Small intestine (tissue), 7 donors: Measurements from ENCODE around the gene ATG9B. TPM values are rescaled to one million over a fixed set of nuclear protein-coding genes. Genes with fewer than 3 reads are reported as not detected.
A peak's percentile ranks its signal among the peaks of the same experiment; 100 is the strongest.

ENCODE experiments used
- DNase-seq, 2 donors: peaks; one replicate each; pipeline versions ENCODE4 v3.0.0 to v3.0.0-alpha.2; 2013
- FAIRE-seq: peaks from 2 replicates; lab custom pipeline; 2012; peaks lifted over from hg19 to GRCh38; lab: Jason Lieb, UNC
- H3K27ac ChIP-seq, 3 donors: one replicate each; pipeline ENCODE4 v1.5.1; 2013; ENCODE audit warnings: low read length in 2 of 3, mild to moderate bottlenecking in 2 of 3, control low read depth in 1 of 3, inconsistent platforms in 1 of 3, low read depth in 1 of 3, moderate library complexity in 1 of 3
- H3K27me3 ChIP-seq, 3 donors: one replicate each; pipeline ENCODE4 v1.6.1; 2013; ENCODE audit warnings: low read length in 3 of 3, inconsistent platforms in 1 of 3; ENCODE audit not compliant: control insufficient read depth in 3 of 3, insufficient read depth in 3 of 3
- H3K36me3 ChIP-seq, 3 donors: one replicate each; pipeline ENCODE4 v1.6.1; 2013; ENCODE audit warnings: low read length in 3 of 3, inconsistent platforms in 1 of 3, low read depth in 1 of 3, mild to moderate bottlenecking in 1 of 3, moderate library complexity in 1 of 3; ENCODE audit not compliant: control insufficient read depth in 3 of 3, insufficient read depth in 2 of 3
- H3K4me1 ChIP-seq, 3 donors: one replicate each; pipeline ENCODE4 v1.6.1; 2013; ENCODE audit warnings: low read length in 2 of 3, inconsistent platforms in 1 of 3, low read depth in 1 of 3, mild to moderate bottlenecking in 1 of 3, moderate library complexity in 1 of 3; ENCODE audit not compliant: control insufficient read depth in 3 of 3, insufficient read depth in 2 of 3
- H3K4me3 ChIP-seq, 3 donors: one replicate each; pipeline ENCODE4 v1.5.1; 2013; ENCODE audit warnings: low read length in 3 of 3, control low read depth in 1 of 3, inconsistent platforms in 1 of 3, low read depth in 1 of 3, mild to moderate bottlenecking in 1 of 3, moderate library complexity in 1 of 3
- H3K9me3 ChIP-seq, 2 donors: one replicate each; pipeline ENCODE4 v1.6.1; 2013; ENCODE audit warnings: low read depth in 1 of 2, low read length in 1 of 2; ENCODE audit not compliant: control insufficient read depth in 2 of 2, insufficient read depth in 1 of 2
- WGBS, 3 donors: extraction: QIAGEN DNeasy Blood & Tissue Kit; methylation state at CpG; one replicate each; pipeline ENCODE4 v1.1.7; 2013; 5-methylcytosine and 5-hydroxymethylcytosine counted together
- polyA plus RNA-seq, 4 donors: library from polyadenylated mRNA; stranded (reverse) in 3 of 4; unstranded in 1 of 4; fragments of 200-250 nt in 3 of 4; fragments of 120-200 nt in 1 of 4; gene quantifications; one replicate each; pipeline versions ENCODE4 v1.2.1 to v1.2.3, GENCODE V29; 2013
- donor health status: healthy with polysubstance abuse.
- donor health status: control.
- donor health status: control.
- donor health status: Bipolar disorder and iron deficiency.
- donor health status: healthy.

Gene ATG9B
- polyA plus RNA-seq, 4 donors = 0.22 to 1.6 (median 0.77) TPM

DNA sequence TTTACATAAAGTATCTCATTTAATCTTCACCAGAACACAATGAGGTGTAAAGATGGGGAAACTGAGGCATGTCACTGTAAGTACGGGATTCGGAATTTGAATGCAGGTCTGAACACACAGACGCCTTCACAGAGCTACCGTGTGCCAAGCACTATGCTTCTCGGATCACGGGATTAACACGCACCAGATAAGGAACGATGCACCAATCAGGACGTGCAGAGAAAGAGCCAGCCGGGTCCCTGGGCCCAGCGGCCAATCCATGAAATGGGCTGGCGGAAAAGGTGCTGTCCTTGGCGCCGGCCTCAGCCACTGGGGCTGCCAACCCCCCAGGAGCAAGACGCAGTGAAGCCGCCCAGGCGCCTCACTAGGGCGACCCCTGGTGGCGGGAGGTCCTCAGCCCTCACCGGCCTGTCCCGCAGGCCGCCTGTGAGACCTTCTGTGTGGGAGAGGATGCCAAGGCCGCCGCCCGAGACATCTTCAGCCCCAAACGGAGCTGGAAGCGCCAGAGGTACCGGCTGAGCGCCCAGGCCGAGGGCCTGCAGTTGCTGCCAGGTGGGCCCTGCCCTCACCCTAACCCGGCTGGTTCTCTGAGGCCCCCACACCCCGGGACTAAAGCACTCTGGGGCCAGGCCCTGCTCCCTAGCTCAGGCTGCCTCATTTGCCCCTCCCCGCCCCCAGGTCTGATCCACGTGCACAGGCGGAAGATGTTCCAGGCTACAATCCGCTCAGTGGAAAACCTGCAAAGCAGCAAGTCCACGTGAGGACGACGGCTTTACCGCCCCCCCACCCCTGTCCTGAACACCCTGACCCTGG is 15.6 kb downstream of the ATG9B start:
- 47 to 51% (median 47%) methylated on average over 36 to 40 of the region's 40 CpGs for WGBS, 3 donors
- no peaks in the 10 kb centered on the region for H3K36me3 ChIP-seq
- no peak for FAIRE-seq
- no peaks in the 10 kb centered on the region for H3K27me3 ChIP-seq
- H3K4me1 ChIP-seq = peaks cover 3 to 32% (median 7%) of the 10 kb centered on the region in 3 donors
- peak; percentile 53 to 76 for DNase-seq
- peak overlapping the region in 2 of 3 donors; percentile 9 to 18 for H3K4me3 ChIP-seq
- no peaks in the 10 kb centered on the region for H3K9me3 ChIP-seq
- H3K27ac ChIP-seq = peak overlapping the region in 1 of 3 donors; percentile 37

GRCh38 chr7:151008143-151008510 is 16.2 kb downstream of the ATG9B start:
- H3K36me3 ChIP-seq = no peaks in the 10 kb centered on the region
- WGBS, 3 donors = 25 to 38% (median 36%) methylated on average over 11 of the region's 11 CpGs
- peak overlapping the region in 1 of 3 donors; percentile 37 for H3K27ac ChIP-seq
- FAIRE-seq = no peak
- H3K27me3 ChIP-seq = no peaks in the 10 kb centered on the region
- no peak for DNase-seq
- H3K4me1 ChIP-seq = peaks cover 3 to 29% (median 3%) of the 10 kb centered on the region in 3 donors
- peak overlapping the region in 2 of 3 donors; percentile 9 to 18 for H3K4me3 ChIP-seq
- no peaks in the 10 kb centered on the region for H3K9me3 ChIP-seq

- FAIRE-seq (no peak), DNase-seq (no peak)
- H3K4me1 ChIP-seq = peaks cover 0 to 22% (median 2%) of the 10 kb centered on the region in 3 donors
Observed at GRCh38 chr7:151007469-151007898, 16.8 kb downstream of the ATG9B start.

GRCh38 chr7:151006590-151007300 is 17.5 kb downstream of the ATG9B start:
- H3K27ac ChIP-seq = no peak overlapping the region
- no peaks in the 10 kb centered on the region for H3K9me3 ChIP-seq
- H3K4me3 ChIP-seq = no peak overlapping the region
- 78 to 83% (median 83%) methylated on average over 22 to 23 of the region's 23 CpGs for WGBS, 3 donors
- DNase-seq (no peak), FAIRE-seq (no peak)
- no peaks in the 10 kb centered on the region for H3K36me3 ChIP-seq
- H3K27me3 ChIP-seq = no peaks in the 10 kb centered on the region
- H3K4me1 ChIP-seq = peaks cover 0 to 18% (median 2%) of the 10 kb centered on the region in 3 donors

More at GRCh38 chr7:151007469-151007898, 16.8 kb downstream of the ATG9B start:
- Histone ChIP-seq H3K9me3 (no peaks in the 10 kb centered on the region), H3K36me3 (no peaks in the 10 kb centered on the region), H3K27me3 (no peaks in the 10 kb centered on the region), H3K27ac (no peak overlapping the region), H3K4me3 (no peak overlapping the region)
- 61 to 82% (median 71%) methylated on average over 7 of the region's 7 CpGs for WGBS, 3 donors

DNA sequence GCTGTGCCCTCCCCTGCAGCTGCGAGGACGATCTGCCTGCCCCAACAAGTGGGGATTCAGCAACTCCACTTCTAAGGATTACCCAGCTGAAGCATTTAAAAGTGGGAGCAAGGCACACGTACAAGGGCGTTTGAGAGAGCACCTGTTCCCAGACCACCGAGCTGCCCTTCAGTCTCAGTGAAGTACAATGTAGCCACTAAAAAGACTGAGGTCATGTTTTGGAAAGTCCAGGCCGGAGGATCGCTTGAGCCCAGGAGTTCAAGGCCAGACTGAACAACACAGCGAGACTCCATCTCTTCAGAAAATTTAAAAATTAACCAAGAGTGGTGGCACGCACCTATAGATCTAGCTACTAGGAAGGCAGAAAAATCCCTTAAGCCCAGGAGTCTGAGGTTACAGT is 18.7 kb downstream of the ATG9B start:
- H3K4me3 ChIP-seq = no peak overlapping the region
- DNase-seq (no peak), FAIRE-seq (no peak)
- H3K36me3 ChIP-seq = peaks cover 0 to 2% (median 0%) of the 10 kb centered on the region in 3 donors
- H3K4me1 ChIP-seq = peaks cover 0 to 11% (median 2%) of the 10 kb centered on the region in 3 donors
- no peaks in the 10 kb centered on the region for H3K27me3 ChIP-seq
- WGBS, 3 donors = 60 to 78% (median 70%) methylated on average over 9 of the region's 9 CpGs
- no peak overlapping the region for H3K27ac ChIP-seq
- H3K9me3 ChIP-seq = no peaks in the 10 kb centered on the region

GRCh38 chr7:151003572-151003971 is 20.7 kb downstream of the ATG9B start:
- WGBS, 3 donors = 68 to 73% (median 72%) methylated on average over 12 of the region's 12 CpGs
- DNase-seq = no peak
- Histone ChIP-seq H3K36me3 (peaks cover 0 to 2% (median 0%) of the 10 kb centered on the region in 3 donors), H3K9me3 (no peaks in the 10 kb centered on the region), H3K4me1 (peaks cover 0 to 2% (median 0%) of the 10 kb centered on the region in 3 donors), H3K27ac (no peak overlapping the region), H3K27me3 (no peaks in the 10 kb centered on the region), H3K4me3 (no peak overlapping the region)
- FAIRE-seq = no peak

- Histone ChIP-seq H3K27me3 (no peaks in the 10 kb centered on the region), H3K27ac (no peak overlapping the region), H3K36me3 (peaks cover 0 to 2% (median 0%) of the 10 kb centered on the region in 3 donors), H3K4me3 (no peak overlapping the region), H3K9me3 (no peaks in the 10 kb centered on the region), H3K4me1 (peaks cover 0 to 9% (median 0%) of the 10 kb centered on the region in 3 donors)
- FAIRE-seq = no peak
- no peak for DNase-seq
- 95 to 96% (median 95%) methylated on average over 16 of the region's 16 CpGs for WGBS, 3 donors
Observed at GRCh38 chr7:151001546-151001945, 22.7 kb downstream of the ATG9B start.

DNA sequence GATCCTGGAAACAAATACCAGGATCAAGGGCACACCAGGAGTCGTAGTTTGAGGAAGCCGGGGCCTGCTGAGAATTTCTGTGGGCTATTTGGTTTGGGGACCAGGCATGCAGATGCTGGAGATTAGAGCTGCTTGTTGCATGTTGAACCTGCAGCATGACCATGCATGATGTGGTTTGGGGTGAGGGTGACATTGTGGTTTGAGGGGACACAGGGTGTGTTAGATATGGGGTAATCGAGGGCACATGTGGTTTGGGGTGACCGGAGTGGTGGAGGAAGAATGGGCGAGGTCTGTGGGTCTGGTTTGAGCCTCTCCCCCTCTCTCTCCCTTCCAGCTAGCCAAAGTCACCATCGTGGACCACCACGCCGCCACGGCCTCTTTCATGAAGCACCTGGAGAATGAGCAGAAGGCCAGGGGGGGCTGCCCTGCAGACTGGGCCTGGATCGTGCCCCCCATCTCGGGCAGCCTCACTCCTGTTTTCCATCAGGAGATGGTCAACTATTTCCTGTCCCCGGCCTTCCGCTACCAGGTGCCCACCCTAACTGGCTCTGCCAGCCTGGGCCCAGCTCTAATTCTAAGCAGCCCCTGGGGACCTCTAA is 23.3 kb downstream of the ATG9B start:
- 85 to 90% (median 86%) methylated on average over 13 of the region's 13 CpGs for WGBS, 3 donors
- peaks cover 0 to 9% (median 0%) of the 10 kb centered on the region in 3 donors for H3K4me1 ChIP-seq
- H3K27ac ChIP-seq = no peak overlapping the region
- DNase-seq = no peak
- H3K36me3 ChIP-seq = peaks cover 0 to 2% (median 0%) of the 10 kb centered on the region in 3 donors
- FAIRE-seq = no peak
- H3K27me3 ChIP-seq = no peaks in the 10 kb centered on the region
- no peaks in the 10 kb centered on the region for H3K9me3 ChIP-seq
- no peak overlapping the region for H3K4me3 ChIP-seq
